Osteoblast (primary cell): ENCODE measurements around the gene PCCB. TPM values are rescaled to one million over a fixed set of nuclear protein-coding genes. Genes with fewer than 3 reads are reported as not detected.
"Not testable (repeated sequence)": the region's sequence is repeated elsewhere in the genome, so short reads cannot be mapped to it uniquely, and the experiment has no call there.

Experiments
- DNase-seq: peaks from one replicate; pipeline ENCODE4 v3.0.0; 2011; ENCODE audit warnings: low spot score, mixed read lengths; ENCODE audit not compliant: insufficient read length; ENCODE audit errors: missing footprints
- H2AFZ ChIP-seq: 2 replicates; pipeline ENCODE4 v1.6.0; 2011; ENCODE audit warnings: mild to moderate bottlenecking, low read length
- H3K27ac ChIP-seq: 2 replicates; pipeline ENCODE4 v1.5.1; 2011; ENCODE audit warnings: mild to moderate bottlenecking, low read depth, low read length, moderate library complexity
- H3K27me3 ChIP-seq: 2 replicates; pipeline ENCODE4 v1.6.0; 2012; ENCODE audit warnings: mild to moderate bottlenecking, control low read depth, inconsistent platforms, low read length, moderate library complexity; ENCODE audit not compliant: insufficient read depth
- H3K36me3 ChIP-seq: 2 replicates; pipeline ENCODE4 v1.5.1; 2011; ENCODE audit warnings: mild to moderate bottlenecking, low read length, control low read depth, moderate library complexity; ENCODE audit not compliant: insufficient read depth
- H3K4me1 ChIP-seq: 2 replicates; pipeline ENCODE4 v1.5.1; 2011; ENCODE audit warnings: mild to moderate bottlenecking, low read length, control low read depth, moderate library complexity; ENCODE audit not compliant: insufficient read depth
- H3K4me2 ChIP-seq: 2 replicates; pipeline ENCODE4 v1.6.0; 2011; ENCODE audit warnings: mild to moderate bottlenecking, low read length; ENCODE audit not compliant: insufficient read depth
- H3K4me3 ChIP-seq: fragments of 200-600 bp; sonication (generic); 3 replicates; pipeline ENCODE4 v1.5.1; 2012; ENCODE audit warnings: mild to moderate bottlenecking, low read length, inconsistent platforms; ENCODE audit not compliant: insufficient read depth
- H3K79me2 ChIP-seq: 2 replicates; pipeline ENCODE4 v1.6.0; 2012; ENCODE audit warnings: mild to moderate bottlenecking, low read length, control low read depth, inconsistent platforms; ENCODE audit not compliant: insufficient read depth
- H3K9me3 ChIP-seq: 2 replicates; pipeline ENCODE4 v1.5.1; 2011; ENCODE audit warnings: low read depth, low read length, control low read depth
- H4K20me1 ChIP-seq: 2 replicates; pipeline ENCODE4 v1.6.0; 2012; ENCODE audit warnings: mild to moderate bottlenecking, low read length, control low read depth; ENCODE audit not compliant: insufficient read depth
- total RNA-seq: library from RNA; depleted of rRNA; stranded (reverse); fragments of >200 nt; gene quantifications from 2 replicates; pipeline ENCODE4 v1.2.3, GENCODE V29; 2012
- TF ChIP-seq, protein P1 (sequence below): IDR thresholded peaks from 2 replicates; pipeline ENCODE4 v1.5.1; 2011; ENCODE audit warnings: mild to moderate bottlenecking, low read depth, low read length, moderate library complexity; ENCODE audit errors: extremely low read depth

The PCCB gene
- total RNA-seq, 1 donor, result 53.9 TPM

DNA sequence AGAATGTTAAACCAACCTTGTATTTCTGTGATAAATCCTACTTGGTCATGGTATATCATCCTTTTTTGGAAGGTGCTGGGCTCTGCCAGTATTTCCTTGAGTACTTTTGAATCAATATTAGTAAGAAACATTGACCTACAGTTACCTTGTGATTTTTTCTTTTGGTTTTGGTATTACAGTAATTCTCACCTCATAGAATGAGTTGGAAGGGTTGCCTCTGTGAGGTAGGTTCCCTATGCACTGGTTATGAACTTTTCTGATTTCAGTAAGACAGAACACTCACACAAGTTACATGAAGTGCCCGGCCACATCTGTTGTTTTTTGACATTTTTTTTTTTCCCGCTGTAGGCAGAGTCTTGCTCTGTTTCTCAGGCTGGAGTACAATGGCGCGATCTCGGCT is 20.0 kb downstream of the PCCB start:
- H3K9me3 ChIP-seq, result no peaks in the 10 kb centered on the region
- peaks cover 10% of the 10 kb centered on the region for H3K79me2 ChIP-seq
- H3K4me2 ChIP-seq, result no peak overlapping the region
- no peak overlapping the region for H3K27ac ChIP-seq
- no peak overlapping the region for H2AFZ ChIP-seq
- peaks cover 3% of the 10 kb centered on the region for H3K4me1 ChIP-seq
- DNase-seq, result no peak
- H4K20me1 ChIP-seq, result peaks cover 2% of the 10 kb centered on the region
- H3K4me3 ChIP-seq, result no peak overlapping the region
- no peaks in the 10 kb centered on the region for H3K27me3 ChIP-seq
- TF ChIP-seq, protein P1, sequence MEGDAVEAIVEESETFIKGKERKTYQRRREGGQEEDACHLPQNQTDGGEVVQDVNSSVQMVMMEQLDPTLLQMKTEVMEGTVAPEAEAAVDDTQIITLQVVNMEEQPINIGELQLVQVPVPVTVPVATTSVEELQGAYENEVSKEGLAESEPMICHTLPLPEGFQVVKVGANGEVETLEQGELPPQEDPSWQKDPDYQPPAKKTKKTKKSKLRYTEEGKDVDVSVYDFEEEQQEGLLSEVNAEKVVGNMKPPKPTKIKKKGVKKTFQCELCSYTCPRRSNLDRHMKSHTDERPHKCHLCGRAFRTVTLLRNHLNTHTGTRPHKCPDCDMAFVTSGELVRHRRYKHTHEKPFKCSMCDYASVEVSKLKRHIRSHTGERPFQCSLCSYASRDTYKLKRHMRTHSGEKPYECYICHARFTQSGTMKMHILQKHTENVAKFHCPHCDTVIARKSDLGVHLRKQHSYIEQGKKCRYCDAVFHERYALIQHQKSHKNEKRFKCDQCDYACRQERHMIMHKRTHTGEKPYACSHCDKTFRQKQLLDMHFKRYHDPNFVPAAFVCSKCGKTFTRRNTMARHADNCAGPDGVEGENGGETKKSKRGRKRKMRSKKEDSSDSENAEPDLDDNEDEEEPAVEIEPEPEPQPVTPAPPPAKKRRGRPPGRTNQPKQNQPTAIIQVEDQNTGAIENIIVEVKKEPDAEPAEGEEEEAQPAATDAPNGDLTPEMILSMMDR, result no peak
- no peaks in the 10 kb centered on the region for H3K36me3 ChIP-seq

DNA sequence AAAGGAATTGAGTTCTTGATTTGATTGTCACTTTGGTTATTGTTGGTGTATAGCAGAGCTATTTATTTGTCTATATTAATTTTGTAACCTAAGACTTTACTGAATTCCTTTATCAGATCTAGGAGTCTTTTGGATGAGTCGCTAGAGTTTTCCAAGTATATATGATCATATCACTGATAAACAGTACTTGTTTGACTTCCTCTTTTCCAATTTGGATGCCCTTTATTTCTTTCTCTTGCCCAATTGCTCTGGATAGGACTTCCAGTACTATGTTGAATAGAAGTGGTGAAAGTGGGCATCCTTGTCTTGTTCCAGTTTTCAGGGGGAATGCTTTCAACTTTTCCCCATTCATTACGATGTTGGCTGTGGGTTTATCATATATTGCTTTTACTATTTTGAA is 21.5 kb downstream of the PCCB start:
- H3K27ac ChIP-seq, H3K9me3 ChIP-seq, H3K36me3 ChIP-seq, H4K20me1 ChIP-seq, H3K79me2 ChIP-seq, DNase-seq, H3K27me3 ChIP-seq, H2AFZ ChIP-seq, H3K4me3 ChIP-seq, H3K4me1 ChIP-seq, H3K4me2 ChIP-seq: not testable (repeated sequence)

DNA sequence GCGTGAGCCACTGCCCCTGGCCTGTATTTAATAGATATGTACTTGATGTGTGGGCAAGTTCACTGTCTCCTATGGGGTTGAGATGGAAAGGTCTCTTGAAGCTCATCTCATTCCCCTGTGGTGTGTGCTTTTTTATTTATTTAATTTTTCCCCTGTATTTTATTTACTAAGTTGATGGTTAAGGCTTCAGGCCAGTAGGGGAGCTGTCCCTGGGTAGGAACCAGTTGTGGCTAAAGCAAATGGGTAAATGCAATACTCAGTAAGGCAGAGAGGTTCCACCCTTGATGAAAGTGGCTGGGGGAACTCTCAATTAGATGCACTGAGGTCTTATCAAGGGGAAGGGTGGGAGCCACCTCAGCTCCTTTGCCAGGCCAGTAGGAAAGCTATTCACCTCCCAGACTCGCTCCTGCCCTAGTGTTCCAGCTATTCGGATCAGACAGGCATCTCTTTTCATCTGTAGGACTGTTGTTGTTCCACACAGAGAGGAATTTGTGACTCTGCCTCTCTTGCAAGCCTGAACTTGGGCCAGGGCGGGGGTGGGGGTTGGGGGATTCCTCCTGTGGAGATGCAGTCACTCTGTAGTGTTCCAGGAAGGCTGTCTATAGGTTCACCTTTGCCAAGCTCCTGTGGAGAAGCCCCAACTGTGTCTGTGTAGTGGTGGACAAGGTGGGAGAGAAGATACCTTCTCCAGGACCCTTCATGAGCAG is 26.1 kb downstream of the PCCB start:
- Histone ChIP-seq H3K27ac (no peak overlapping the region), H3K4me1 (no peaks in the 10 kb centered on the region)
- DNase-seq, result peak; percentile 19

DNA sequence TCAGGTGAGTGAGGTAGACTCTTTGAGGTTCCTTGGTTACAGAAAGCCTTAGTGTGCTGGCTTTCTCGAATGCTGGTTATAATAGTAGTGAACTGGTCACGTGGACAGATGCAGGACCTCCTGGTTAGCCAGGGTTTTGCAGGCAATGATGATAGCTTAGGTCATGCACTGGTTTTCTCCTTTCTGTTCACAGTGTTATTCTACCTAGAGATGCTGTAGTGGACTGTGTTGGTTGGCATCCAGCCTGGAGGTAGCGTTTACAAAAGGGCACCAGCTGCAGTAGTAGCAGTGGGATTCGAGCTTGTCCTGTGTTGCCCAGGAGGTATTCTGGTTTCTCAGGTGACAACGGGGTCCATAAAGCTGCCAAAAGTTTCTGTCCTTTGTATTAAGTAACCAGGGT is 27.0 kb downstream of the PCCB start:
- Histone ChIP-seq H3K27me3 (no peaks in the 10 kb centered on the region), H3K27ac (no peak overlapping the region), H3K36me3 (peaks cover 6% of the 10 kb centered on the region), H2AFZ (no peak overlapping the region), H3K79me2 (peaks cover 7% of the 10 kb centered on the region), H4K20me1 (no peaks in the 10 kb centered on the region), H3K4me1 (no peaks in the 10 kb centered on the region), H3K4me2 (no peak overlapping the region), H3K9me3 (no peaks in the 10 kb centered on the region), H3K4me3 (no peak overlapping the region)
- no peak for DNase-seq
- TF ChIP-seq, protein P1, result no peak

More for the DNA sequence above, 26.1 kb downstream of the PCCB start:
- TF ChIP-seq, protein P1, result peak; percentile 23
- Histone ChIP-seq H3K4me3 (no peak overlapping the region), H3K27me3 (no peaks in the 10 kb centered on the region), H3K9me3 (no peaks in the 10 kb centered on the region), H3K79me2 (peaks cover 10% of the 10 kb centered on the region), H3K36me3 (peaks cover 6% of the 10 kb centered on the region), H2AFZ (no peak overlapping the region), H3K4me2 (no peak overlapping the region), H4K20me1 (no peaks in the 10 kb centered on the region)
